Nucleus accumbens (tissue), 56 donors: ENCODE data around the gene SMS.

Source experiments
- DNase-seq, 56 donors: peaks; one replicate each; lab custom pipeline; 2025; lab: John Stamatoyannopoulos, UW

SMS gene

GRCh38 chrX:21940356-21940829 lies at the start of gene SMS:
Gene SMS, plus strand, starts transcription at chrX:21940709. Its CDS starts 116 bp downstream, at chrX:21940825.
- DNase-seq: peak in 50 of 56 donors; percentile 4 to 75 (median 36)

GRCh38 chrX:21905313-21905712 lies 35.2 kb upstream of the SMS start:
- DNase-seq: no peak

GRCh38 chrX:21905953-21906352 lies 34.6 kb upstream of the SMS start:
- no peak for DNase-seq

- no peak for DNase-seq
Observed at GRCh38 chrX:21907260-21907659, 33.2 kb upstream of the SMS start.

- no peak for DNase-seq
Observed at GRCh38 chrX:21911481-21911880, 29.0 kb upstream of the SMS start.

- DNase-seq: no peak
Observed at GRCh38 chrX:21912220-21912619, 28.3 kb upstream of the SMS start.

GRCh38 chrX:21912989-21913388 lies 27.5 kb upstream of the SMS start:
- no peak for DNase-seq

GRCh38 chrX:21926116-21926515 lies 14.4 kb upstream of the SMS start:
- no peak for DNase-seq

GRCh38 chrX:21926527-21927278 lies 13.8 kb upstream of the SMS start:
- no peak for DNase-seq

GRCh38 chrX:21929209-21929608 lies 11.3 kb upstream of the SMS start:
- DNase-seq: no peak

- DNase-seq: no peak
Observed at GRCh38 chrX:21930986-21931385, 9.5 kb upstream of the SMS start.

- DNase-seq: no peak
Observed at GRCh38 chrX:21932292-21933002, 8.1 kb upstream of the SMS start.

- no peak for DNase-seq
Observed at GRCh38 chrX:21933077-21933476, 7.4 kb upstream of the SMS start.

- no peak for DNase-seq
Observed at GRCh38 chrX:21934414-21934813, 6.1 kb upstream of the SMS start.

- DNase-seq: no peak
Observed at GRCh38 chrX:21939906-21940305, 603 bp upstream of the SMS start.

GRCh38 chrX:21943460-21944135 lies 3.1 kb downstream of the SMS start:
- no peak for DNase-seq

GRCh38 chrX:21944136-21944615 lies 3.7 kb downstream of the SMS start:
- no peak for DNase-seq

GRCh38 chrX:21946925-21947641 lies 6.6 kb downstream of the SMS start:
- DNase-seq: peak in 2 of 56 donors; percentile 1 to 16

- no peak for DNase-seq
Observed at GRCh38 chrX:21947671-21948070, 7.2 kb downstream of the SMS start.

- DNase-seq: no peak
Observed at GRCh38 chrX:21948897-21949578, 8.5 kb downstream of the SMS start.
